Stimulated activated CD4-positive, alpha-beta T cell treated with anti-CD3 and anti-CD28 coated beads, TNF-alpha, amount 100 ng/mL, for 48 hours (primary cell): Measurements from ENCODE around the gene FAM174C.
A peak's percentile ranks its signal among the peaks of the same experiment; 100 is the strongest.
"Not testable (repeated sequence)": the region's sequence is repeated elsewhere in the genome, so short reads cannot be mapped to it uniquely, and the experiment has no call there.

Experiments
- DNase-seq, 3 donors: peaks; one replicate each; pipeline ENCODE4 v3.0.0-alpha.2; 2020; ENCODE audit warnings: low read depth in 3 of 3

Gene FAM174C

DNA sequence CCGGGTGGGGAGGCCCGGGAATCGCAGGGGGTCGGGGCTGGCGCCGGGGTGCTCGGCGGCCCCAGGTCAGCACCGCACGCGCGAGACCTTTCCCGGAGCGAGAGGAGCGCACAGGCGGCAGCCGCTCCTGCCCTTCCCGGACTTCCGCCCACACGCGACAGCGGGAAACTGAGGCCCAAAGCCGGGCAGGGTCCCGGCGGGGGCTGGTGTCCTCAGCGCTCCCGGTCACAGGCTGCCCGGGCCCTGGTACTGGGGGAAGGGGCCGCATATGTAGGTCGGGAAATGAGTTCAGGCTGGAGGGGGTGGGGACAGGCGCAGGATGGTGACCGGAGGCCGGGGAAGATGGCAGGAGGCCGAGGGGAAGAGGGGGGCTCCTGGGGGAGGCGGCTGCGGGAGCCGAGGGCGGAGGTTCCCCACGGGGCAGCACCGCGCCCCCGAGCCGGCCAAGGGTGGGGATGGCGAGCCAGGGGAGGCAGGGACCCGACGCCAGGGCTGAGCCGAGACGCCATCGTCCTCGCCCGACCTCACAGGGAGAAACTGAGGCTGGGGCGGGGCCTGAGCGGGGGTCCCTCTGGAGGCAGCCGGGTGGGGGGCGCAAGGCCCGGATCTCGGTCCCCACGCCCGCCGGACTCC, 38.2 kb upstream of the FAM174C start:
- DNase-seq = no peak

DNA sequence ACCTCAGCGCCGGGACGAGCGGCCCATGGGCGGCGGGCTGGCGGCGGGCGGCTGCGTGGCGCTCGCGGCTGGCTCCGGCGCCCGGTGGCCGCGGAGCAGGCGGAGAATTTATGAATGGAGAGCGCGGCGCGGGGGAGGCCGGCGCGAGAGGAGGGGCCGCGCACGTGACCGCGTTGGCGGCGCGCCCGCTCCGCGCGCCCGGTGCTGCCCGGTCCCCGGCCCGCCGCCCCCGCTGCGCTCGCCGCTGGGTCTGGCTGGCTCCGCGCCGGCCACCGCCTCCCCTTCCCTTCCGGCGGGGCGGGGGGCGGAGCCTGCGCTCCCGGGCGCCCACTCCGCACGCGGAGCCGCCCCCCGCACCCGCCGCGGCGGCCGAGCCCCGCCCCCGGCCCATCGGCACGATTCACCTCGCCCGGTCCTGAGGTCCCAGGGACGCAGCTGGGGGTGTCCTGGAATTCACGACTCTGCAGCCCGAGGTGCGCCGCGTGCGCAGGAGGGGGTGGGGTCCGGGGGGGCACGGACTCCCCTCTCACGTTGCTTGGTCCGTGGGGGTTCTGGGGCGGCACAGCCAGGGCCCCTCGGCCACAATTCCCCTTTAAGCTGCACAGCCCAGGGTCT, 37.5 kb upstream of the FAM174C start, which contains the start of gene CBARP:
TSS of gene CBARP (minus strand) at position 252 of the 615 bp plus-strand sequence. CDS start 1,905 bp downstream, outside the sequence.
- no peak for DNase-seq

DNA sequence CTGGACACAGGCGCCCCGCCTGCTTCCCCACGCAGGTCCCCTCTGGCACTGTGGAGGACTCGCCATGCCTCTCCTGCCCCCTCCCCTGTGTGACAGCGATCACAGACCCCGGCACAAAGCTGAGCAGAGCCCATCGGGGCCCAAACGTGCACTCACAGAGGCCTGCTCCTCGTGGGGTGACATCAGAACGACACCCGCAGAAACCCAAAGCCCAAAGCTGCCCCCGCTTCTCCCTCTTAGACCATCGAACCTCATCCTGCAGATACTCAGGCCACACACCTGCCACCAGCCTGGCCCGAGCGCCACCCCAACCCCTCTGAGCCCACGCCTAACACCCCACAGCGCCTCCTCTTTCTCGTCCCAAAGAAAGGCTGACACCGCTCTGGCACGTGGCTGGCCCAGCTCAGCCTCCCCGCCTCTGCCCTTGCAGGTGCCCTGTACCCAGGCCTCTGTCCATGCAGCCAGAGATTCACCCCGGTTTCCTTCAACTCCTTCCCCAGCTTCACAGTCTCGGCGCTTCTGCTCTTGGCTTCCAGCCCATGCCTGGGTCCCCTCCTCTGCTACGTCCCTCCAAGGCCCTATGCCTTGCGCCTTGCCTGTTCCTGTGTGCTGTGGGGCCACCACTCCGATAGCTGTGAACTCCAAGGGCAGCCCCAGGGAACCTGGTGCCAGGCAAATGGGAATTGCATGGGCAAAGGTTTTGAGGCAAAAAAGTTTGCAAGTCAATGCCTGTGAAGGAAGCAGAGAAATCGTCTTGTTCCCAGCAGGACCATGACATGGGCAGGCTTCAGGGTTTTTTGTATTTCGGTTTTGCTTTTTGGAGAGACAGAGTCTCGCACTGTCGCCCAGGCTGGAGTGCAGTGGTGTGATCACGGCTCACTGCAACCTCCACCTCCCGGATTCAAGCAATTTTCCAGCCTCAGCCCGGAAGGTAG, 36.7 kb upstream of the FAM174C start:
- DNase-seq = no peak

DNA sequence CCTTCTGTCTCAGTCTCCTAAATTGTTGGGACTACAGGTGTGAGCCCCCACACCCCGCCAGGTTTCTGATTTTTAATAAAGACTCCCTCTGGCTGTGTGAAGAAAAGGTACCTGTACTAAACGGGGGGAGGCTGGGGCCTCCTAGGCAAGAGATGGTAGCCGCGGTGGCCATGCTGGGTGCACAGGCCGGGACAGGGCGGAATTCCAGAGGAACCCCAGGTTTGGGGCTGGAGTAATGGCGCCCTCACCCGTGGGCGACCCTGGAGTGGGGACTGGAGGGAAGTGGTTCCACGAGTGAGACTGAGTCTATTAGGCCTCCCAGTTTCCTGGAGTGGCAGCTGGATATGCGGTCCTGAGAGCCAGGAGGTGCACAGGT, 35.9 kb upstream of the FAM174C start:
- DNase-seq = no peak

DNA sequence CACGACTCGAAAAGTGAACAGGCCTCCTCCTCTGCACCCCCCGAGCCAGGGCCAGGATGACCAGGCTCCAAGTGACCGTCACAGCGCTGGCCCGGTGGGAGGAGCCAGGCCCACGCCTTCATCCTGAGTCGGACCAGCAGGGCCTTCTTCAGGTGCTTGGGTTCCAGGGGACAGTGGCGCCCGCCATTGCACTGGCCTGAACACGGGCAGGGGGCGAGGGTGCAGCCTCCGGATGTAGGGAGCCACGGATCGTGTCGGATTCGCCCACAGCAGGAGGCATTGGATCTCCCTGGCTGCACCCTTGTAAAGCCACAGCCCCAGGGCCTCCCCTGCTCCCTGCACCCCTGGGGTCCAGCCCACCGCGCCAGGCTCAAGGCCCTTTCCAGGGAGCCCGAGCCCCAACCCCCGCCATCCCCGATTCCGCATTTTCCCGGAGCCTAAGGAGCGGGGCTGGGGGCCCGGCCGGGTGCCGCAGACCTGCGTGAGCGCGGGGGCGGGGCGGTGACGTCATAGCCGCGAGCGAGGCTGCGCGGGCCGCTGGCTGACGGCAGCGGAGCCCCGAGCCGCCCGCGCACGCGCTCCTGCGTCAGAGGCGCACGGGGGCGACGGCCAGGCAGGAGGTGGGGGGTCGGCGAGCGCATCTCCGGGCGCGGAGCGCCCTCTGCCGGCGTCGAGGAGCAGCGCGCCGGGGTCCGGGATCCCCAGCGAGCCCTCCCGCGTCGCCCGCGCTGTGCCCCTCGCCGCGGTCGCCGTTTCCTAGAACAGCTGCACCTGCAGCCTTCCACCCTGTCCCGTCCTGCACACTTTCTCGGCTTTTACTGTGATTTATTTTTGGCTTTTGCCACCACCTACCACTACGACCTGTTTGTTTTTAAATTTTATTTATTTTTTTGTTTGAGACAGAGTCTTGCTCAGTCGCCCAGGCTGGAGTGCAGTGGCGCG, 35.3 kb upstream of the FAM174C start:
- DNase-seq = peak; percentile 83 to 97 (median 89)

DNA sequence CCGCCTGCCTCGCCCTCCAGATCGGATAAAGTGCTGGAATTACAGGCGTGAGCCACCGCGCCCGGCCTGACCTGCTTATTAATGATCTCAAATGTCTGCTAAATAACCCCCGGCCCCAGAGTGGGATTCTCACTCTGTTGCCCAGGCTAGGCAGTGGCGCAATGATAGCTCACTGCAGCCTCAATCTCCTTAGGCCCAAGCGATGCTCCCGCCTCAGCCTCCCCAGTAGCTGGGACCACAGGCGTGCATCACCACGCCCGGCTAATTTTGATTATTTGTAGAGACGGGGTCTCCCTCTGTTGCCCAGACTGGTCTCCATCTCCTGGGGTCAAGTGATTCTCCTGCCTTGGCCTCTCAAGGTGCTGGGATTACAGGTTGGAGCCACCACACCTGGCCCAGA, 34.4 kb upstream of the FAM174C start:
- no peak for DNase-seq

DNA sequence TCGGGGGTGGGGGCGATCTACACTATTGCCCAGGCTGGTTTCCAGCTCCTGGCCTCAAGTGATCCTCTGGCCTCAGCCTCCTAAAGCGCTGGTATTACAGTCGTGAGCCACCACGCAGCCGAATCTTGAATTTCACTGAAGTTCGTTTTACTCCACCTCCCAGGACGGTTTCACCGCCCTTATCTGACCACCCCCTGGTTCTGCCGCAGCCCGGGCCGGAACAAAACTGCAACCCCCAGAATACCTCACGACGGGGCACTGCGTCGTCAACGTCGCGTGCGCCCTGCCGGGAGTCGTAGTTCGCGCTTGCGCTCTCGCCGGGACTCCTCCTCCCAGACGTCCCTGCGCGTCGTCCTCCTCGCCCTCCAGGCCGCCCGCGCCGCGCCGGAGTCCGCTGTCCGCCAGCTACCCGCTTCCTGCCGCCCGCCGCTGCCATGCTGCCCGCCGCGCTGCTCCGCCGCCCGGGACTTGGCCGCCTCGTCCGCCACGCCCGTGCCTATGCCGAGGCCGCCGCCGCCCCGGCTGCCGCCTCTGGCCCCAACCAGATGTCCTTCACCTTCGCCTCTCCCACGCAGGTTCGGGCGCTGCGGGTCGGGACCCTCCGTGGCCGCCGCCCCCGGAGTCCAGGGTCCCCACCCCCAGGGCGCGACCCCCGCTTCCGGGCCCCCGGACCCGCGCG, 33.8 kb upstream of the FAM174C start, which contains the start of gene ATP5F1D:
TSS of gene ATP5F1D (plus strand) at position 335 of the 679 bp plus-strand sequence. CDS start at position 435, 100 bp downstream.
- DNase-seq = peak; percentile 87 to 98 (median 88)

DNA sequence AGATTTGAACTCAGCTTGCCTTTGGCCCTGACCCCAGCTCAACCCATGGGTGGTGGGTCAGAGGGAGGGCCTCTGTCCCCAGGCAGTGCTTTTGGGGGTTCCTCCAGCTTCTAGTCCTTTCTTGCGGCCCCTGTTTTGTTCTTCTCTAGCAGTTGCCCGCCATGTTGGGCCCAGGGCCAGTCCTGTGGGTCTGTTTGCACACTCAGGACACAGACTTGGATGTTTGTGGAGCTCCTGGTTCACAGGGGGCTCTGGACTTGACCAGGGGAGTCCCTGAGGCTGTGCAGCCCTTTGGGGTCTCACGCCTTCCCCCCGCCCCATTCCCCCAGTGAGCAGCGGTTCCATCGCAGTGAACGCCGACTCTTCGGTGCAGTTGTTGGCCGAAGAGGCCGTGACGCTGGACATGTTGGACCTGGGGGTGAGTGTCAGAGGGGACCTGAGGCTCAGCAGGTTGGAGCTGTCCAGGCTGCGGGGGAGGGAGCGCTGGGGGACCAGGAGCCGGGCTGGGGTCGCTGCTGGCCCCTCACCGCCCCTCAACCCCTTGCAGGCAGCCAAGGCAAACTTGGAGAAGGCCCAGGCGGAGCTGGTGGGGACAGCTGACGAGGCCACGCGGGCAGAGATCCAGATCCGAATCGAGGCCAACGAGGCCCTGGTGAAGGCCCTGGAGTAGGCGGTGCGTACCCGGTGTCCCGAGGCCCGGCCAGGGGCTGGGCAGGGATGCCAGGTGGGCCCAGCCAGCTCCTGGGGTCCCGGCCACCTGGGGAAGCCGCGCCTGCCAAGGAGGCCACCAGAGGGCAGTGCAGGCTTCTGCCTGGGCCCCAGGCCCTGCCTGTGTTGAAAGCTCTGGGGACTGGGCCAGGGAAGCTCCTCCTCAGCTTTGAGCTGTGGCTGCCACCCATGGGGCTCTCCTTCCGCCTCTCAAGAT, 31.3 kb upstream of the FAM174C start:
- DNase-seq = peak; percentile 66 to 90 (median 75)

DNA sequence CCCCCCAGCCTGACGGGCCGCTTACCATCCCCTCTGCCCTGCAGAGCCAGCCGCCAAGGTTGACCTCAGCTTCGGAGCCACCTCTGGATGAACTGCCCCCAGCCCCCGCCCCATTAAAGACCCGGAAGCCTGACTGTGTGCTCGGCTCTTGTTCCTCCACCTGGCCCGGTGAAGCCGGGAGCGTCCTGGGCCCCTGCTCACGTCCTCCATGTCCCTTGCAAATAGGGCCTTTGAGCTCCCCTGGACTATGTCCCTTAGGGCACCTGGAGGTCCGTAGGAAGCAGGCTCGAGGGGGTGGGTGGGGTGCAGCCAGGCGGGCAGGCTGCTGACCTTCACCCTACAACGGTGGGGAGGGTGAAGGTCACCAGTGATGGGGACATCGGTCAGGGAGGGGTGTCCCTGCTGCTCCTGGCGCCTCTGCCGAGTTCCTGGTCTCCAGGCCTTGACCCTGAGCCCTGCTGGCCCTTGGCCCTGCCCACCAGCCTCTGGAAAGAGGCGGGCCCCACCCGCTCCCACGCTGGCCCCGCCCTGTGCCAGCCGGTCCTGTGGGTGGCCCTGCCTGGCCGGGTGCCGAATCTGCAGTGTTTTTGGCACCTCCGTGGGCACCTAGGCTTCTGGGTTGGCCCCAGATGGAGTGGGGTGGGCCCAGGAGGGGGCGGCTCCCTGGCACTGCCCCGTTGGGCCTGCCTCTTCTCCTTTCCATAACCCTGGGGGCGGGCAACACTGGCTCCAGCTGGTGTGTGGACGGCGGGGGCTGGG, 30.5 kb upstream of the FAM174C start:
- DNase-seq = no peak

DNA sequence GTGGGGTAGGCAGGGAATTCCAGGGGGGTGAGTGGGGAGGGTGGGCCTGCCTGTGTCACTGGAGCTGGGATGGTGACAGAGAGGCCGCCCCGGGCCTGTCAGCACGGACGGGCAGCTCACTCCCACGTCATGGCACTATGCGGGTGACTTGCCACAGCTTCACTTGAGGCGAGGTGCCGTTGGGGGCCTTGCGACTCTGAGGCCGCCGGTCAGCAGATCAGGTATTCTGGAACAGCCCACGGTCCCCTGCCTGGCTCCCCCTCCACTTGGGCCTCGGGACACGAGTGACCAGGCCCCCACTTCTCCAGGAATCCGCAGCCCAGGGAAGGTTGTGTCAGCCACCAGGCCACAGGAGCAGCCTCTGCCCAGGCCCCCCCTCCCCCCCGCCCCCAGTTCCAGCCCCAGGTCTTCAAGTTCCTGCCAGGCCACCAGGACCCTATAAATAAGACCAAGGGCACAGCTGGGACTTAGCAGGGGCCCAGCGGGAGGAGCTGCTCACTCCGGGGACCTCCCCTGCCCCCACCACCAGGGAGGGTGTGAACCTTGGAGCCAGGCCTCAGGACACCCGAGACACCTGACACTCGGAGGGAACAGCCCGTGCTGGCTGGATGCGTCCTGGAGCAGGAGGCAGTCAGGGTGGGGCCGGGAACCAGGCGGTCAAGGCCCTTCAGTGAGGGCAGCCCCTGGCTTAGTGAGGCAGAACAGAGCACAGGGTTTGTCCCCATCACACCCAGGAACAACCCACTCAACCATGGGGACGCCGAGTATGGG, 29.7 kb upstream of the FAM174C start:
- no peak for DNase-seq

DNA sequence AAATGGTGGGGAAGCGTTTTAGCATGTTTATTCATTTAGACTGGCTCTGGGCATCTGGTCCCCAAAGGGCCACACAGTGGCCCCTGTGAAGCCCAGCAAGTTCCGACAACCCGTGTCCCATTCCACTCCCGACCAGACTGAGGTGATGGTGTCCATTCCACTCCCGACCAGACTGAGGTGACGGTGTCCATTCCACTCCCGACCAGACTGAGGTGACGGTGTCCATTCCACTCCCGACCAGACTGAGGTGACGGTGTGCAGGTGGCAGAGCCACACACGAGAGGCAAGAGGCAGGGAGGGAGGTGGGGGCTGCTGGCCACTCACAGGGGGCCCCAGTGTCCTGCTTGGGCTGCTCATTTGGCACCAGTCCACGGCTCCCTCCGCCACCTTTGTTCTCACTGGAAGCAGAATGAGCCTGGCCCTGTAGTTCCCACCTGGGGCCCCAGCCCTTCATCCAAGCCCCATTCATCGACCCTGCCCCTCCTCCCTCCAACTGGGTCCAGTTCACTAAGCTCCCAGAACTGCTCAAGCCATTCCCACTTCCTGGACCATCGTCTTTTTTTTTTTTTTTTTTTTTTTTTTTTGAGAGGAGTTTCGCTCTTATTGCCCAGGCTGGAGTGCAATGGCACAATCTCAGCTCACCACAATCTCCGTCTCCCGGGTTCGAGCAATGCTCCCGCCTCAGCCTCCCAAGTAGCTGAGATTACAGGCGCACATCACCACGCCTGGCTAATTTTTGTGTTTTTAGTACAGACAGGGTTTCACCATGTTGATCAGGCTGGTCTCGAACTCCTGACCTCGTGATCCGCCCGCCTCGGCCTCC, 28.9 kb upstream of the FAM174C start:
- not testable (repeated sequence) for DNase-seq

DNA sequence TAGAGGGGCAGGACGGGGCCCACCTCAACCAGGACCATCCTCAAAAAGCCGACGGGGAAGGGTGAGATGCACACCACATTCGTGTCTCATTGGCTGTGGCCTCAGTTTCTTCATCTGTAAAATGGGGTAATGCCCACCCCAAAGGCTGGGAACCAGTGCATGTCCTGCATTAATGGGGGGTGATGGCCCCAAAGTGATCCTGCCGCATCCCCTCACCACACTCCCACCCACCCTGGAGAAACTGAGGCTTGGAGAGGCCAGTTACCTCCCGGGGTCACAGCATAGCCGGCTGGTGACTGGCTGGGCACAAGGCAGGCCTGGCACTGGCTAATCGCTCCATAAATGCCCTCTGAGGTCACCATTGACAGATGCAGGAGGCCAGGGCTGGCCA, 27.6 kb upstream of the FAM174C start:
- no peak for DNase-seq

DNA sequence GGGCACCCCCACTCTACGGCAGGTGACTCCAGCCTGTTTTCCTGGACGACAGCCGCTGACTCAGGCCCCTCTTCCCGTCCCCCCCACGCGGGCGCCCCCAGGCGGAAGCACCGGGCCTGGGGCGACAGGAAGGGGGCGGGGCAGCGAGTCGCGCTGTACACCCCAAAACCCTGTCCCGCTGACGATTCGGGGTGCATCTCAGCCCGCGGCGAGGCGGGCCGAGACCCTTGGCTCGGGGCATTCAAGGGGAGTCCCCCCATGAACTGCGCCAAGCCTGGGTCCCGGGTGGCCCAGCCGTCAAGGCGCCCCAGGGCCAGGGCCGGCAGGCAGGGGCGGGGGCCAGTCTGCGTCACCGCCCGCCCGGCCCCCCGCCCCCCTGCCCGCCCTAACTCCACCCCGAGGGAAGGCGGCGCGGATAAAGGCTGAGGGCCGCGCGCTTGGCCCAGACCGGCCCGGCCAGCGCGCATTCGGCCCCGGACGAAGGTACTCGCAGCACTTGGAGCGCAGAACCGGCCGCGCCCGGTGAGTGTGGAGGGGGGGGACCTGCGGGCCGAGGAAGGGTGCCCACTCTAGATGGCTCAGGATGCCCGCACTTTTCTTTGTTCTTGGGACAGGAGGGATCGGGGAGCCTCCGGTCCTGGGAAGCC, 27.1 kb upstream of the FAM174C start, which contains the start of gene MIDN:
TSS of gene MIDN (plus strand) at position 445 of the 647 bp plus-strand sequence. CDS start 1,714 bp downstream, outside the sequence.
- peak in 1 of 3 donors; percentile 71 for DNase-seq

DNA sequence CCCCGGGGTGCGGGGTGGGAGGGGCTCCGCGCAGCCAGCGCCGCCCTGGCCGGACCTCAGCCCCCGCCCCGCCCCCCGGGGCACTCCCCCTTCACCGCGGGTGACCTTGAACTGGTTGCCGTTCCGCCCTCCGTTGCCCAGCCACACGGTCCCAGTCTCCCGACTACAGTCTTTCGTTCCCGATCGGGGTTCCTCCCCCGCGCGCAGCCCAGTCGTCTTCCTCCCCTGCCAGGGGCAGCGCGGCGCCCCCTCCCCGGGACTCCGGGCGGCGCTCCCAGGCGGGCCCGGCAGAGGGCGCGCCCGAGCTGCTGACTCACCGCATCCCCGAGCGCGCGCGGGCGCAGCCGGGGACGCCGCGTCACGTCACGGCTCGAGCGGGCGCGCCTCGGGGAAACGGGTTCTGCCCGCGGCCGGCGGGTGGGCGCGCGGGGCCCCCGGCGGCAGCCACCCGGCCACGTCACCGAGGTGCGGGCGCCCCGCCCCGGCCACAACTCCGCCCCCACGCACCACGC, 26.5 kb upstream of the FAM174C start:
- peak; percentile 58 to 74 (median 69) for DNase-seq

DNA sequence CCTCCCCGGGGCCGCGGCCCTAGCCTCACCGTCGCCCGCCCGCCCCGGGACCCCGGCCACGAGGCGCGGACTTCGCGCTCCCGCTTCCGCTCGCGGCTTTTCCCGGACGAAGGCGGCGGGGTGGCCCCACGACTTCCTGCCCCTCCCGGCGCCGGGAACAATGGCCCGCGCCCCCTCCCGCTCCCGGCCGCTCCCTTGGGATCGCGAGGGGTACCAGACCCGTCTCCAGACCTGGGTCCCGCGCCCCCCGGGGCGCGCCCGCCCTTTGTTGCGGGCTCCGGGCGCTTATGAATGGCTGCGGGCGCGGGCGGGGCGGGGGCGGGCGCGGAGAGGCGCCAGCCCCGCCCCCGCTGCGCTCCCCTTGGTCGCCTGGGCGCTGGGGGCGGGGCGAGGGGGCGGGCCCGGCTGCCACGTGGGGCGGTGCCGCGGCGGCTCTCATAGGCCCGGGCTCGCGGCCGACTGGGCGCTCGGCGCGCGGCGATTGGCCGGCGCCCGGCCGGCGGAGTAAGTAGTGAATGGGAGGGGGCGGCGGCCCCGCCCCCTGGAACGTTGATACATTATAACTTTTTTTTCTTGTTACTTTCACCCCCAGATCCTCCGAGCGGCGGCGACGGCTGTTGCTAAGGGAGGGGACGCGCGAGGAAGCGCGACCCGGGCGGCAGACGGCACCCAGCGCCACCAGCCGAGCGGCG, 25.9 kb upstream of the FAM174C start:
- DNase-seq = peak; percentile 90 to 92 (median 92)
